ENCODE data around the gene SMAD3.

DNA sequence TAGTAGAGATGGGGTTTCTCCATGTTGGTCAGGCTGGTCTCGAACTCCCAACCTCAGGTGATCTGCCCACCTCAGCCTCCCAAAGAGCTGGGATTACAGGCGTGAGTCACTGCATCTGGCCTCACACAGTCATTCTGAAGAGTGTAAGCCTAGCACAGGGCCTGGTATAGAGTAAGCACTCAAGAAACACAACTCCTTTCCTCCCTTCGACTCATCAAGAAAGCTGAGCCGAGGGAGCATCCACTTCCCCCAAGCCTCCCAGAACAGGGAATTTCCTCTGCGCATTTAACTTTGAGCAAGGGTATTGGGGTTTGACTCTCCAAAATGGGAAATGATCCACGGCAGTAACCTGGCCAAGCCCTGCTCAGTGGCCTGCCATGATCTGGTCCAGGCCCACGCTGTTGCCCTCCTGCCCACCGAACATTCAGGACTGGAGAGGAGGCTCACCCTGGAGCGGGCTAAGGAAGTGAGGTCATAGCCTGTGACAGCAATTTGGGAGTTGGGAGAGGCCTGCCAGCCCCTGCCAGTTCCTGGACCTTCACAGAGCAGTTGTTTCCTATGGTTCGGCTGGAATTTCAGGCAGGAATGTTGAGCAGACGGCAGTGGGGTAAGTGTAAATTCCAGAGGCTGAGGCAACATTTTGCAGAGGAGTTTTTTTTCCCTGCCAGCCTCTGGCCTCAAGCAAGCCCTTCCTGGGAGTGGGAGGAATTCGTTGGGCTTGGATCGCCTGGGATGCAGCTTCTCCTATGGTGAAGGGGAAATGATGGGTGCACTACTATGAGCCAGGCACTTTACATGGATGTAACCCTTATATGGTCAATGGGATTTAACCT lies 21.2 kb upstream of the SMAD3 start:
- TF ChIP-seq, protein P1, sequence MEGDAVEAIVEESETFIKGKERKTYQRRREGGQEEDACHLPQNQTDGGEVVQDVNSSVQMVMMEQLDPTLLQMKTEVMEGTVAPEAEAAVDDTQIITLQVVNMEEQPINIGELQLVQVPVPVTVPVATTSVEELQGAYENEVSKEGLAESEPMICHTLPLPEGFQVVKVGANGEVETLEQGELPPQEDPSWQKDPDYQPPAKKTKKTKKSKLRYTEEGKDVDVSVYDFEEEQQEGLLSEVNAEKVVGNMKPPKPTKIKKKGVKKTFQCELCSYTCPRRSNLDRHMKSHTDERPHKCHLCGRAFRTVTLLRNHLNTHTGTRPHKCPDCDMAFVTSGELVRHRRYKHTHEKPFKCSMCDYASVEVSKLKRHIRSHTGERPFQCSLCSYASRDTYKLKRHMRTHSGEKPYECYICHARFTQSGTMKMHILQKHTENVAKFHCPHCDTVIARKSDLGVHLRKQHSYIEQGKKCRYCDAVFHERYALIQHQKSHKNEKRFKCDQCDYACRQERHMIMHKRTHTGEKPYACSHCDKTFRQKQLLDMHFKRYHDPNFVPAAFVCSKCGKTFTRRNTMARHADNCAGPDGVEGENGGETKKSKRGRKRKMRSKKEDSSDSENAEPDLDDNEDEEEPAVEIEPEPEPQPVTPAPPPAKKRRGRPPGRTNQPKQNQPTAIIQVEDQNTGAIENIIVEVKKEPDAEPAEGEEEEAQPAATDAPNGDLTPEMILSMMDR (IDR thresholded peaks at IDR 0.05): no peak
- TF ChIP-seq POLR2A (IDR thresholded peaks at IDR 0.05): no peak
- TF ChIP-seq POLR2AphosphoS5 (IDR thresholded peaks at IDR 0.05): no peak

Measured in prostate gland (tissue), 2 donors.